Activated CD8-positive, alpha-beta memory T cell treated with anti-CD3 and anti-CD28 coated beads, Interleukin-2, amount 50 U/mL, for 24 hours (primary cell): ENCODE measurements around the gene EGR1.
A peak's percentile ranks its signal among the peaks of the same experiment; 100 is the strongest.

Experiments used
- DNase-seq: peaks from one replicate; pipeline ENCODE4 v3.0.0-alpha.2; 2020; ENCODE audit errors: extremely low read depth

The EGR1 gene

GRCh38 chr5:138453590-138453989 is 11.7 kb upstream of the EGR1 start:
- DNase-seq = no peak

GRCh38 chr5:138454121-138454520 is 11.2 kb upstream of the EGR1 start:
- no peak for DNase-seq

GRCh38 chr5:138455232-138455930 is 9.9 kb upstream of the EGR1 start:
- DNase-seq = no peak

GRCh38 chr5:138457531-138458275 is 7.6 kb upstream of the EGR1 start:
- no peak for DNase-seq

- DNase-seq = no peak
These were observed 6.9 kb upstream of the EGR1 start for GRCh38 chr5:138458384-138458783.

- DNase-seq = no peak
These were observed 6.4 kb upstream of the EGR1 start for GRCh38 chr5:138458856-138459255.

- peak; percentile 72 for DNase-seq
These were observed 5.9 kb upstream of the EGR1 start for GRCh38 chr5:138459311-138459933.

- DNase-seq = no peak
These were observed 5.1 kb upstream of the EGR1 start for GRCh38 chr5:138460032-138460693.

- DNase-seq = no peak
These were observed 3.7 kb upstream of the EGR1 start for GRCh38 chr5:138461343-138462125.

- no peak for DNase-seq
These were observed 1.8 kb upstream of the EGR1 start for GRCh38 chr5:138463419-138464007.

GRCh38 chr5:138464008-138464387 is 1.3 kb upstream of the EGR1 start:
- DNase-seq = peak; percentile 70

GRCh38 chr5:138464388-138465260 is 655 bp upstream of the EGR1 start:
- peak; percentile 93 for DNase-seq

- DNase-seq = no peak
These were observed 1.0 kb downstream of the EGR1 start for GRCh38 chr5:138466125-138466899.

- DNase-seq = no peak
These were observed 1.8 kb downstream of the EGR1 start for GRCh38 chr5:138466900-138467710.

GRCh38 chr5:138467711-138468132 is 2.4 kb downstream of the EGR1 start:
- DNase-seq = no peak

GRCh38 chr5:138468133-138468965 is 3.1 kb downstream of the EGR1 start:
- DNase-seq = no peak

- no peak for DNase-seq
These were observed 3.8 kb downstream of the EGR1 start for GRCh38 chr5:138468966-138469539.
